ENCODE measurements around the gene STPG2.
"Not testable (repeated sequence)": the region's sequence is repeated elsewhere in the genome, so short reads cannot be mapped to it uniquely, and the experiment has no call there.

Gene STPG2

DNA sequence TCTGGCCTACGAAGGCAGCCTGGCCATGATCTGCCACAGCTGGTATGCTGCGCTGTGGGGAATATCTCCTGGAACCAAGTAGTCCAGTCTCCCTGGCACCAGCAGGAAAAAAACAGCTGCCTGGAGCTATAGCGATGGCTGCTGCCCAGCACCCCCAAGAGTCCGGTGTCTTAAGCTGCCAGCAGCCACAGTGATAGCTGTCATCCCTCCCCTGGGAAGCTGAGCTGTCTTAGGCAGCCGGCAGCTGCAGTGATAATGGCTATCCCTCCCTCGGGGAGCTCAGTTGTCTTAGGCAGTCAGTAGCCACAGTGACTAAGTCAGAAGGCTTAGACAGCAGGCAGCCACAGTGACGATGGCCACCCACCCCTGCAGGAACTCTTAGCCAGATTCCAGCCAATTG, 205.1 kb downstream of the STPG2 start:
- DNase-seq: no peak

DNA sequence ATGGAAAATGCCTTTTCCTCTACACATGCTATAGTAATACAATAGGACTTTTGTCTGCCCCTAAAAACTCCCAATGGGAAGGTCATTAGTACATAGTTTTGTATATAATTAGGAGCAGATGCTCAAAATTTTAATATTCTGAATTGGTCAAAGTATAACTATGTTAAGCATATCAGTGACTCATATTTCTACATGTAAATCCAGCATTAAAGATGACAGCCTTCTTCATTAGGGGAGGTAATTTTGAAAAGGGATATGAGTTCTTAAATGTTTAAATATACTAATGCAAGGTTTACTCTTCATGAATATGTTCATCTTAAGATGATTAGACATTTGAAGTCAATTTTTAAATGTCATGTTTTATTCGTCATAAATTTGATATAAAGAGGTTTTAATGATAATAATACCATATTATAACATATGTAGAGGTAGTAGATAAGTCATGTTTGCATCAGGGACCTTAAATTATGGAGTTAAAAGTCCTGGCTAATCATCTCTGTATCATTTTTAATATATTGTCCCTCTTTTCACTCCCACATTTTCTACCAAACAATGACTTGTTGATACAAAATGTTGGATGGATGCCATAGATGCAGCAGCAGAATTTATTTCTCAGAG, 218.8 kb downstream of the STPG2 start:
- no peak for DNase-seq

DNA sequence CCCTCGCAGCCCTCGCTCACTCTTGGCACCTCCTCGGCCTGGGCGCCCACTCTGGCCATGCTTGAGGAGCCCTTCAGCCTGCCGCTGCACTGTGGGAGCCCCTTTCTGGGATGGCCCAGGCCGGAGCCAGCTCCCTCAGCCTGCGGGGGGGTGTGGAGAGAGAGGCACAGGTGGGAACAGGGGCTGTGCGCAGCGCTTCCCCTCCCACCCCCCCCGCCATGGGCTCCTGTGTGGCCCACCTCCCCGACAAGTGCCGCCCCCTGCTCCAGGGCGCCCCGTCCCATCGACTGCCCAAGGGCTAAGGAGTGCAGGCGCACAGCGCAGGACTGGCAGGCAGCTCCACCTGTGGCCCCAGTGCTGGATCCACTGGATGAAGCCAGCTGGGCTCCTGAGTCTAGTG, 220.2 kb downstream of the STPG2 start:
- no peak for DNase-seq

DNA sequence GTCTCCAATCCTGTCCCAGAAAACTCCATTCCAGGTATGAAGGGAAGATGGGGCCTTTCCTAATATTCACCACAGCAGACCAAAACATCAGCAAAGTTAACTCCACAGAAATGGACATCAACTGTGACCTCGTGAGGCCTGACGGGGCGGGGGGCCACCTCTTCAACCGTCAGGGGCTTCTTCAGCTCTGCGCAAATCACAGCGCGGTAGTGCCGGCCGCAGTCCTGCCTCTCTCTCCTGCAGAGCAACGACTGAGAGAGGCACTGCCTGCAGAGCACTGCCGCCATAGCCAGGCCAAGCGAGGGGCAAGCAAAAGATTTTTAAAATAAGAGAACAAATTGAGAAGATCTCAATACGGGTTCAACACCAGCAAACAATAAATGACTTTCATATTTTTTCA, 226.2 kb downstream of the STPG2 start:
- no peak for DNase-seq

DNA sequence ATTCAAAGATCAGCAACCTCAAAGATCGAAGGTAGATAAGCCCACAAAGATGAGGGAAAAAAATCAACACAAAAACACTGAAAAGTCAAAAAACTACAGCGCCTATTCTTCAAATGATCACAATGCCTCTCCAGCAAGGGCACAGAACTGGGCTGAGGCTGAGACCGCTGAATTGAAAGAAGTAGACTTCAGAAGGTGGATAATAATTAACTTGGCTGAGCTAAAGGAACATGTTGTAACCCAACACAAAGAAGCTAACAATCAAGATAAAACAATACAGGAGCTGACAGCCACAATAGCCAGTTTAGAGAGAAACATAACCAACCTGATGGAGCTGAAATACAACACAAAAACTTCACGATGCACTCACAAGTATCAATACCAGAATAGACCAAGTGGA, 231.1 kb downstream of the STPG2 start:
- no peak for DNase-seq

DNA sequence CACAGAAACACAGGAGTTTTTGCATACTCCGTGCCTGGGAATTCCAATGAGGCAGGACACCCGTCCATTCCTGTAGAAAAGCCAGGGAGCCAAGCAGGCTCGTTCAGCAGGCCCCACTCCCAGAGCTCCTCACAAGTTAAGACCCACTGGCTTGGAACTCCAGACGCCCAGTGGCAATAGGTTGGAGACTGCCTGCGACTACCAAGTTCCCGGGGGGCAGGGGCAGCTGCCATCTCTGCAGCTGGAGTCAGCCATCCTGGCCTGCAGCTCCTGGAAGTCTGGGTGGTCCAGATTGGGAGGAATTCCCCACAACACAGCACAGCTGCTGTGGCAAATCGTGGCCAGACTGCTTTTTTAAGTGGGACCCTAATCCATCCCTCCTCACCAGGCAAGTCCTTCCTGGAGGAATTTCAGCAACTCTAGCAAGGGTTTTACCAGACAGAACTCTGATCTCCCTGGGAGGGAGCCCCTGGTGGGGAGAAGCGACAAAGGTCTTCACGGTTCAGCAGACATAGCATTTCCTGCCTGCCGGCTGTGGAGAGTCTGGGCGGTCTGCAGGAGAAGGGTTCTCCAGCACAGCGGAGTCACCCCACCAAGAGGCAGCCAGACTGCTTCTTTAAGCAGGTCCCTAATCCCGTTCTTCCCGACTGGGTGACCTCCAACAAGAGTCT, 231.9 kb downstream of the STPG2 start:
- DNase-seq: no peak

DNA sequence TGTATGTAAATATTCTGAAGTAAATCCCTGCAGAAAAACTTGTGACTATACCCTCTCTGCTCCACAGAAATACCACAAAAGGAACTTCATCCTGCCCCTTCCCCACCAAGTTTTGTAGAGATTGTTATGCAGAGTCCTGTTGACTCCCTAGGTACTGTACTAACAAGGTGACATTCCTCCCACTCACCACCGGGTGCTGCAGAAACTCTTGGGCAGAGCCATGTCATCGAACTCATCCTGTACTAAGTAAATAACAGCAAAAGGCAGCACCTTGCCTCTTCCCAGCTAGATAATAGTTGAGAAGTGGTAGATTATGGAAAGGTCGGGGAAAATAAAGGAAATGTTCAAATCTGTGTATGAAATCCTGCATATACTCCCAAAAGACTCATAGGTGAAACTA, 233.3 kb downstream of the STPG2 start:
- no peak for DNase-seq

DNA sequence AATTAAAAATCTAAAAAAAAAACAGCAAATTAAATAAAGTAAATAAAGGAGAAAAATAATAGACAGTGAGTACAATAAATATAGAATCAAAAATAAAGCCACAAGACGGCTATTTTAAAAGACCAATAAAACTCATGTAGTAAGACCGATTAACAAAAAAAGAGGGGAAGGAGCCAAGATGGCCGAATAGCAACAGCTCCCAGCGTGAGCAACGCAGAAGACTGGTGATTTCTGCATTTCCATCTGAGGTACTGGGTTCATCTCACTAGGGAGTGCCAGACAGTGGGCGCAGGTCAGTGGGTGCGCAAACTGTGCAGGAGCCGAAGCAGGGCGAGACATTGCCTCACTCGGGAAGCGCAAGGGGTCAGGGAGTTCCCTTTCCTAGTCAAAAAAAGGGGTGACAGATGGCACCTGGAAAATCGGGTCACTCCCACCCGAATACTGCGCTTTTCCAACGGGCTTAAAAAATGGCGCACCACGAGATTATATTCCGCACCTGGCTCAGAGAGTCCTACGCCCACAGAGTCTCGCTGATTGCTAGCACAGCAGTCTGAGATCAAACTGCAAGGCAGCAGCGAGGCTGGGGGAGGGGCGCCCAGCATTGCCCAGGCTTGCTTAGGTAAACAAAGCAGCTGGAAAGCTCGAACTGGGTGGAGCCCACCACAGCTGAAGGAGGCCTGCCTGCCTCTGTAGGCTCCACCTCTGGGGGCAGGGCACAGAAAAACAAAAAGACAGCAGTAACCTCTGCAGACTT, 239.7 kb downstream of the STPG2 start:
- DNase-seq: not testable (repeated sequence)

DNA sequence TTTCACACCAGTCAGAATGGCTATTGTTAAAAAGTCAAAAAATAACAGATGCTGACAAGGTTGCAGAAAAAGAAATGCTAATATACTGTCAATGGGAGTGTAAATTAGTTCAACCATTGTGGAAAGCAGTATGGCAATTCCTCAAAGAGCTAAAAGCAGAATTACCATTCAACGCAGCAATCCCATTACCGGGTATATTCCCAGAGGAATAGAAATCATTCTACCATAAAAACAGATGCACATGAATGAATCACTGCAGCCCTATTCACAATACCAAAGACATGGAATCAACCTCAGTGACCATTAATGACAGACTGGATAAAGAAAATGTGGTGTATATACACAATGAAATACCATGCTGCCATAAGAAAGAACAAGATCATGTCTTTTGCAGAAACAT, 243.0 kb downstream of the STPG2 start:
- DNase-seq: no peak

DNA sequence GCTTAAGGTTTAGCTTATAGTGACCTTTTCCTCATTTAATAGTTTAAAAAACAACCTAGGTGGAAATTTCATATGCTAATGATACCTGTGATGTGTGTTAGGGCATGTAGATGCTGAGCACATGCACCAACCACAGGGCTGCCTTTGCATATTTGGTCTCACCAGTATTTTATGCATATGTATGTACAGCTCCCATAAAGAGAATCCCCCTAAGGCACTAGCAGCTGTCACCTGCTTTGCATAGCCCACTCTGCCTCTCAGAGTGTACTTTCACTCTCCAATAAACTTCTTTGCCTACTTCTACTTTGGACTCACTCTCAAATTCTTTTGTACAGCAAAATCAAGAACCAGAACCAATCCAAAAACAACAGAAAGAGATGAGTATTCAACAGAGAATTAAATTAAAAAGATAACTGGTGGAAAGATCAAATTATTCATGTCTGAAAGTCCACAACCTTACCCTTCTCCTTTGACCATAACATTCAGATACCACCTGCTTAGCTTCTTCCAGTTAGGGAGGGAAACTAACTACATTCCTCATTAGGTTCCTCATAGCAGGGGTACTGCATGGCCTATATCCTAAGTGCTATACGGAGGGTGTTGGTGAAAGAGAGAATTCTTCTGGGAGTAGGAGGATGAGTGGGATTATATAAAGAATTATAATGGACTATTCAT, 250.5 kb downstream of the STPG2 start:
- no peak for DNase-seq

DNA sequence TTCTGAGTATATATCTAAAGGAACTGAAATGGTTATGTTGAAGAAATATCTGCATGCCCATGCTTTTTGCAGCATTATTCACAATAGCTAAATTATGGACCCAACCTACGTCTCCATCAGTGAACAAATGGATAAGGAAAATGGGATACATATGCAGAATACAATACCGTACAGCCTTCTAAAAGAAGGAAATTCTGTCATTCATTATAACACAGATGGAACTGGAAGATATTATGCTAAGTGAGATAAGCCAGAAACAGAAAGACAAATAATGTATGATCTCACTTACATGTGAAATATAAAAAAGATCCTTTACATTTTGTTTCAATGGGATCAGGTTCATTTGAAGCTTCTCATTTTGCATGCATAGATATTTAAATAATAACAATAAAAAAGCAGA, 263.3 kb downstream of the STPG2 start:
- no peak for DNase-seq

DNA sequence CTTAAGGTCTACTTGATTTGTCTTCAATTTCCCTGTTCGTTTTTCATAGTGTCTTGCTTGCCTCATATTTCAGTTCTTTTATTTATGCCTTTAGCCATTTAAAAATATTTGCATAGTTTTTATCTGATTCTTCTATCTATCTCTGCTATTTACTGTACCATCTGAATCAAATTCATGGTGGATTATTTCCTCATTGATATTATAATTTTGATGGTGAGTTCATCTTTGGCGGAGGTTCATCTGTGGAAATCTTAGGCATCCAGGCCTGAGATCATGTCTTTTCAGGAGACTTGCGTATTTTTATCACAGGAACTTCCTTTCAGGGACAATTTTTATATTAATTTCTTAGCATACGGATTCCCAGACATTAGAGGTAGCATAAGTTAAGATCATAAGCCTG, 275.2 kb downstream of the STPG2 start:
- DNase-seq: no peak

DNA sequence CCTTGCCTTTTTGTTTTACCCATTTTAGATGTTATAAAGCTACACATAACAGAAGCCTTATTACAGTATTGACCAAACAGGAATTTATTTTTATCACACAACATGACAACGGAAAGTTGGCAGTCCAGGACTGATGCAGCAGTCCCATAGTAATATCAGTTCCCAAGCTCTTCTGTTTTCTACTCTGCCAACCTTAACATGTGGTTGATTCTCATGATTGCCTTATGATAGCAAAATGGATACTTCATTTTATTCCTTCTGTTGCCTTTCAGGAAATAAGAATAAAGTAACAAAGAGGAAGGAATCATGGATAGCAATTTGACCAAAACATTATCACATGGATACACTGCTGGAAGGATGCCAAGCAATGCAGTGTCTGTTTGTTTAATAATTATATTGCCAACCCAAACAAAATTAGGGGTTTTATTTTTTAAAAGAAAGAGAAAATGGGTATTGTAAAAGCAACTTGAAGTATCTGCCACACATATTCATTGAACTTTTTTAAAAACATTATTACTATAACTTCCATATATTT, 275.7 kb downstream of the STPG2 start:
- DNase-seq: no peak

DNA sequence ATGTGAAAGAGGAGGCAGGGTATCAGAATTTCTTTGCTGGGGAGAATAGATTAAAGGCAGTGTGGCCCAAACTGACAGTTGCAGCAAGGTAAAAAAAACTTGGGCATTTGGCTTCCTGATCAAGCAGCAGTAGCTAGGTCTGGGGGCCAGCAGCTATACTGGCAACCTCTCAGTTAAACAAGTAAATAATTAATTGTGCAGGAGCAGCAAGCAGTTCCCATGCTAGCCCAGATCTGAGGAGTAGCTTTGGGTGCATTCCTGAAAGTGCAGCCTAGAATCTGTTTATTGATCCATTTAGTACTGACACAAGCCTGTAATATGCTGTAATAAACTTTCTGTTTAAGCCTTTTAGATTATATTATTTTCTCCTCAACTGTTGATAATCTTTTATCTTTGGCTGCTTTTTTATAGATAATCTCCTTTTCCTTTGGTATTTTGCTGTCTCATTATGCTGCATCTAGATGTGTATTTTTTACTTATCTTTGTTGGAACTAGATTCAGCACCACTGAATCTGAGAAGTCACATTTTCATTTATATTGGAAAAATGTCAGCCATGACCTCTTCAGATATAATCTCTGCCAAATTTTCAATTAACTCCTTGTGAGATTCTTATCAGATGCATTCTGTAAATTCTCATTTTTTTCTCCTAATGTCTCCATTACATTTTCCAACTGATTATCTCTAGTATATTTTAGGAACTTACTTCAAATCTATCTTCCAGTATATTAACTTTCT, 276.3 kb downstream of the STPG2 start:
- no peak for DNase-seq

DNA sequence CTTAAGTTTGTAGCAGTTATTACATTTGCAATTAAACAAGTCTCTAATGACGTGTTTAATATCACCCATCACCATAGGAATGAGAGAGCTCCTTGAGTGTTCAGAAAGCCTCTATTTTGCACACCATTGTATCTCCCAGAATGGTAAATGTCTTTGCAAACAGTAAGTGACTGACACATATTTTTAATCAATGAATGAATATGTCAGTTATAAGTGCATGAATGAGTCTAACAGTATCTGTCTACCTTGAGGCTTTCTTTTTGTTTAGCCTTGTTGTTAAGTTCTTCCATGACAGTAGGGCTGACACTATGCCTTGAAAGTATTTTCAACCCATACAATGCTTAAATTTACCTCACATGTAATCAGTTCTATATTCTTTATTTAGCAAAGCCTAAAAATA, 292.2 kb downstream of the STPG2 start:
- no peak for DNase-seq

DNA sequence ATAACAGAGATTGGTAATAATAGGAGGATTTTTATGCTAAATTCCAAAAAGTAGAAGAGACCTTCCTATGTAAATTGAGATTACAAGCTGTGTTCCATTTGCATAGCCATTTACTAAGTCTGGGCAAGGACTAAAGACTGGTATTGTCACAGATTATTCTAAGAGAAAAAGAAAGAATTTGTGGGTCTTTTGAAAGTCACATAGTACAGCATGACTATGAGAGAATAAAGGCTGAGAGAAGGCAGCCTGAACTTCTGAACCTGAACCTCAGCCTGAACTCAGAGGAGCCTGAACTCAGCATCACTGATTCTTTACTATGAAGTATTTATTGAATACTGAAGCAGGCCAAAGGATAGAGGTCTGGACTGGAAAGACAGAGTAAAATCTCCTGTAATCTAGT, 297.5 kb downstream of the STPG2 start:
- DNase-seq: no peak

DNA sequence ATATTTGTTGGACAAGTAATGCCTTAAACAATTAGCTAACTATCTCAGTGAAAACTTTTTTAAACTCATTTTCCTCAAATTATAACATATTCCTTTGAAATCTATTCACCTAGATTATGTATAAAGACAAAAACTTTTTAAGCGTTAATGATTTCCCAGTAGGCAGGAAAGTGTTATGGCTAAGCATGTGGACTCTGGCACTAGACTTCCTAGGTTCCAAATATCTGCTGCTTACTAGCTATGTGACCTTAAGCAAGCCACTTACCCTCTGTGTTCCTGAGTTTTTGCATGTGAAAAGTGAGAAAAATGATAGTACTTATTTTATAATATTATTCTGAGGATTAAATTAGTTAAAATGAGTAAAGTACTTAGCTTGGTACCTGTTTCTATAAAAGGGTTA, 301.8 kb downstream of the STPG2 start:
- DNase-seq: no peak

DNA sequence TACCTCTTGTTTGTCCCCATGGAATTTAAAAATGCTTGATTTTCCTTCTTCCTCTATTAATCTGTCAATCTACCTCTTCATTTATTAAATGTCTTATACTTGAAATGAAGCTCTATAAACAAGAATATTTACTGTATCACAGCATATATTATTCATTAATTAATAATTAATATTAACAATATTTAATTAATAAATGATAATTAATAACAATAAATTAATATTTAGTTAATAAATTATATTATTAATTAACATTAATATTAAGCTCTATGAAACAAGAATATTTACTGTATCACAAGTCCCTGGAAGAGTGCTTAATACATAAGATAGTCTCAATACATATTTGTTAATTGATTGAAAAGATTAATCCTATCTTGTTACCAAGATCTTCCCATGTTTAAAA, 306.6 kb downstream of the STPG2 start:
- no peak for DNase-seq

DNA sequence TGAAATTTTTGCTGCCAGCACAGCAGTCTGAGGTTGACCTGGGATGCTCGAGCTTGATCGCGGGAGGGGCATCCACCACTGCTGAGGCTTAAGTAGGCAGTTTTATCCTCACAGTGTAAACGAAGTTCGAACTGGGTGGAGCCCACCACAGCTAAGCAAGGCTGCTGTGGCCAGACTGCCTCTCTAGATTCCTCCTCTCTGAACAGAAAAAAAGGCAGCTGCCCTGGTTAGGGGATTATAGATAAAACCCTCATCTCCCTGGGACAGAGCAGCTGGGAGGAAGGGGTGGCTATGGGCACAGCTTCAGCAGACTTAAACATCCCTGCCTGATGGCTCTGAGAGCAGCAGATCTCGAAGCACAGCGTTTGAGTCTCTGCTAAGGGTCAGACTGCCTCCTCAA, 314.6 kb downstream of the STPG2 start:
- no peak for DNase-seq

DNA sequence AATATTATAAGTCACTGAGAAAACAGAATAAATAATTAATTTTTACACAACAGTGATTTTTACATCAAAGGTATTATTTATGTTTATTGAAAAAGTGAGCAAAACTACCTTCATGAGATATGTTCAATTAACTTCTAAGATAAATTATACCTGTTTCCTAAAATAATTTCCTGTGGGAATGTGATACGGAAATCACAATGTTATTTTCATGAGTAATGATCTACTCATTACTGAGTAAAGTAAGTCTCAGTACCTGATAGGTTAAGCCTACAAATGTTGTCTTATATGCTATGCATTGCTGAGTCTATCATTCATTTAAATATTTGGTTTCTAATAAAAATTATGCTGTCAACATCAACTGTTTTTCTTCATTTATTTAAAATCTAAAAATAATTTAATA, 324.0 kb downstream of the STPG2 start:
- DNase-seq: no peak

DNA sequence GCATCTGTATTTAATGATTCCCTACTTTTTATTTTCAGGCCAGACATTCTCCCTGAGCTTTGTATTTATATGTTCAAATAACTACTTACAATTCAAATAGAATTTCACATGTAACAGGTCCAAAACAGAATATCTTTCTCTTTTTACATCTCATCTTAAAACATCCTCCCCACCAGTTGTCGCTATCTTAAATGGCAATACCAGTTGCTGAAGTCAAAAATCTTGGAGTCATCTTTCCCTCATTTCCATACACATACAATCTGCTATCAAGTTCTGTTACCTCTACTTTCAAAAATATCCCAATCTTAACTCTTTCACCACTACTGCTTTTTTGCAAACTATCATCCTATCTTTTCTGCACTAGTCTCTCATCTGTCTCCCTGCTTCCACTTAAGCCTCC, 330.5 kb downstream of the STPG2 start:
- no peak for DNase-seq

DNA sequence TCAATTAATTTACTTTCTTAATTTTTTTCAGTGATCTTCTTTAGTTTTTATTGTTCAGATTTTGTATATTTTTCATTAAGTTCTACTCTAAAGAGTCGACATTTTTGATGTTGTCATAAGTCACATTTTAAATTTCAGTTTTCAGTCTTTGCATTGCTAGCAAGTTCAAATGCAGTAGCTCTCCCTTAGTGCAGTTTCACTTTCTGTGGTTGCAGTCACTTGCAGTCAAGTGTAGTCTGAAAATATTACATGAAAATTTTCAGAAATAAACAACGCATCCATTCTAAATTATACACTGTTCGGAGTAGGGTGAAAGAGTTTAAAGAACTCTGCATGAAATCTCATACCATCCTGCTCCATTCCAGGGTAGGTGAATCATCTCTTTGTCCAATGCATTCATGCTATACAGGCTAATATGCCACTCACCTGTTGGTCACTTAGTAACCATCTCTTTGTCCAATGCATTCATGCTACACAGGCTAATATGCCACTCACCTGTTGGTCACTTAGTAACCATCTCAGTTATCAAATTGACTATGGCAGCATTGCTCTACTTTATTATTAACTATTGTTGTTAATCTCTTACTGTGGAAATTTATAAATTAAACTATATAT, 356.9 kb downstream of the STPG2 start:
- DNase-seq: no peak

Data from NCI-H187 (cell line).